ENCODE measurements around the gene SSC5D.
"Not testable (repeated sequence)": the region's sequence is repeated elsewhere in the genome, so short reads cannot be mapped to it uniquely, and the experiment has no call there.

Gene SSC5D

DNA sequence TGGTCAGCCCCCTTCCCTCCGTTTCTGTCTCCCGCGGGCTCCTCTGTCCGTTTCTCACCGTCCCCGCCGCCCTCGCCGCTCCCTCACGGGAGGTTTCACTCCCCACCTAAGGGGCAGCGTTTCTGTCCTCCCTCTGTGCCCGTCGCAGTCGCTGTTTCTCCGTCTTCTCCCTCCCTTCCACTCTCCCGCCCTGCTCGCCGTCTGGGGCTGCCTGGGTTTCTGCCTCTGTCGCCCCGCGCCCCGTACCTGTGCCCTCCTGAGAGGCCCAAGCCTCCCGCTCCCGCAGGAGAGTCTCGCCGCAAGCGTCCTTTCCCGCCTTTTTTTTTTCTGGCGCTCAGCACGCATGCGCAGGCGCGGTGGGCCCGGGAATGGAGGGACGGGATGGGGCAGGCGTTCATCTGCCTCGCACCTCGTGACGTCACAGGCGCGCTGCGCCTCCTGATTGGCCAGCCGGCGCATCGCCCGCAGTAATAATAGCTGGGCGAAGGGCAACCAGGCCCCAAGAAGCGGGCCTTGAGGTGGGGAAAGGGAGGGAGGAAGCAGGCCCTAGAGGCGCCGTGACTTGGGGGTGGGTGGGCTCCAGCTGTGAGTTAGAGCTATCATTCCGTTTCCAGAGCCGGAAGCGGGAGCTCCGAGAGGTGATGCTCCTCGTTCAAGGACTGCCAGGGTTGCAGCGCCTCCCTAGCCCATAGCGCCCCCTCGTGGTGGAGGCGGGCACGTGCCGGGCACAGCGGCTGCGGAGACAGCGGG is 15.4 kb downstream of the SSC5D start:
- peak; percentile 83 to 94 for DNase-seq (ENCODE audit: low read depth in 2 of 2)

DNA sequence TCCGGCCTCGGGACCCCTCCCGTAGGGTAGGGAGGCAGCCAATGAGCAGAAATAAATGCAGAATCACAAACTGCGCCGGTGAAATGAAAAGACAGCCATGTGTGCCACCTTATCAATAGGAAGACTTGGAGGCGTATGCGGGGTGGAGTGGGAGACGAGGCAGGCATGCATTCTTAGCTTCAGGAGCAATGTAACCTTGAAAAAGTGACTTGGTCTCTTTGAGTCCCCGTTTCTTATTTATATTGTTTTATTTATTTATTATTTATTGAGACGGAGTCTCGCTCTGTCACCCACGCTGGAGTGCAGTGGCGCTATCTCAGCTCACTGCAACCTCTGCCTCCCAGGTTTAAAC is 16.0 kb downstream of the SSC5D start:
- no peak for DNase-seq (ENCODE audit: low read depth in 2 of 2)

- DNase-seq (ENCODE audit: low read depth in 2 of 2): no peak
These were observed 16.7 kb downstream of the SSC5D start for GRCh38 chr19:55504981-55505380.

GRCh38 chr19:55508120-55508519 is 19.9 kb downstream of the SSC5D start:
- no peak for DNase-seq (ENCODE audit: low read depth in 2 of 2)

GRCh38 chr19:55516878-55517620 is 28.8 kb downstream of the SSC5D start:
- DNase-seq (ENCODE audit: low read depth in 2 of 2): peak; percentile 83 to 86

GRCh38 chr19:55519451-55520311 is 31.4 kb downstream of the SSC5D start:
- no peak for DNase-seq (ENCODE audit: low read depth in 2 of 2)

DNA sequence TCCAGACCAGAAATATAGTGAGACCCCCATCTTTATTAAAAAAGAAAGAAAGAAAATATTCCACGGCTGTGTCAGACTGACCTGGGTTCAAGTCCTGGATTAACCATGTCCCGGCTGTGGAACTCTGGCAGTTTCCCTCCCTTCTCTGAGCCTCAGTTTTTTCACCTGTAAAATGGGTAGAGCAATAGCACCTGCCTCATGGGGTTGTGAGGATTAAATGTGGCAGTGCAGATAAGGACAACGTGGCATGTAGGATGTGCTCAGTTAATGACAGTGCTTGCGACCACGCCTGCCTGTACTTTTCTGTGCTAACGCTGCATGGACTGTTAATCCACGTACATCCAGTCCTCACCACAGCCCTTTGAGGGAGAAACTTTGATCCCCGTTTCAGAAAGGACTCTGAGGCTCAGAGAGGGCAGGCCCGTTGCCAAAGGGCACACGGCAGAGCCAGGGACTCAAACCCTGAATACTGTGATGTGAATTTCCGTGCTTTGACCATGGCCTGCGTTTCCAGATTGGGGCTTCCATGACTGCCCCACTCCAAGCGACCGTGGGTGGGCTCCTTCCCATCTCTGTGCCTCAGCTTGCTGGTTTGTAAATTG is 32.6 kb downstream of the SSC5D start:
- no peak for DNase-seq (ENCODE audit: low read depth in 2 of 2)

DNA sequence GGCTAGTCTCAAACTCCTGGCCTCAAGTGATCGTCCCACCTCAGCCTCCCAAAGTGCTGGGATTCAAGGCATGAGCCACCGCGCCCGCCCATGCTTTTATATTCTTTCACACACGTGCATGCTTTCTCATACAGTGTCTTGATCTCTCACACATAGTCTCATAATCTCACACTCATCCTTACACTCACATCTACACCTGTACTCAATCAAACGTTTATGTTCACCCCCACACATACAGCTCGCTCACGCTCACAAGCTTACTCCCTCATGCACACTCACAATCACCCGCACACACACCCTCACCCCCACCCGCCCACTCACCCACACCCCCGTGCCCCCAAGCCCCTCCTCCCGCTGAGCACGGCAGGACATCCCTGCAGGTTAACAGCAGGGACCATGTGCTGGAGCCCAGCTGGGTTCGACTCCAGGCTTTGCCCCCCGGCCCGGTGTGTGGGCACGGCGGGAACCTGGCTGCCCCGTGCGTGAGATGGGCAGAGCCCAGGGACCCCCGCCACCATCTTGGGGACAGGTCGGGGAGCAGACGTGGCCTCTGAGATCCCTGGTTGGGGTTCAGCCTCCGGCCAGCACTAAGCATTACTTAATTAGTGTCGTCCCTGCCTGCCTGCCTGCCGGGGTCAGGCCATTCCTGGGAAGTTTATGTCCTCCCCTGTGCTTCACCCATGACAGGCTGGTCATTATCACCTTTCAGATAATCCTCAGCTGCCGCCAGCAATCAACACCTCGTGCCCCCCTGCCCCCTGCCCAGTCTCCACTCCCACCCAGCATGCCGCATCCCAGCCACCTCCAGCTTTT is 37.3 kb downstream of the SSC5D start:
- DNase-seq (ENCODE audit: low read depth in 2 of 2): no peak

GRCh38 chr19:55526216-55527196 is 38.3 kb downstream of the SSC5D start:
- no peak for DNase-seq (ENCODE audit: low read depth in 2 of 2)

- DNase-seq (ENCODE audit: low read depth in 2 of 2): no peak
These were observed 39.2 kb downstream of the SSC5D start for GRCh38 chr19:55527197-55528029.

GRCh38 chr19:55528030-55528803 is 40.0 kb downstream of the SSC5D start:
- no peak for DNase-seq (ENCODE audit: low read depth in 2 of 2)

GRCh38 chr19:55529636-55530234 is 41.5 kb downstream of the SSC5D start:
- no peak for DNase-seq (ENCODE audit: low read depth in 2 of 2)

DNA sequence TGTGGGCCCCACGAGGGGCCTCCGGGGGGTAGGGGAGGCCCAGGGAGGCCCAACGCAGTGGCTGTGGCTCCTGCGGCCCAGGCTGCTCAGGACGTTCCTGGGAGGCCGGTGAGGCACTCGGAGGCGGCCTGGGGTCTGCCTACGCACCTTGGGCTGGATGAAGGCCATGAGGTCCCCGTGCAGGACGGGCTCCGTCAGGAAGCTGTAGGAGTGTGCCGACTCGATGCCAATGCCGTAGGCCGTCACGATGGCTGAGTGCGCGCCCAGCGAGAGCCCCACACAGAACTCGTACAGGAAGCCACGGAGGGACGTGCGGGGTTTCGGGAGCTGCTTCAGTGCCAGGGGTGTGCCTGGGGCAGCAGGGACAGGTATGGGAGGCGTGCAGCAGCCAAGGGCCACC is 42.8 kb downstream of the SSC5D start:
- no peak for DNase-seq (ENCODE audit: low read depth in 2 of 2)

- not testable (repeated sequence) for DNase-seq (ENCODE audit: low read depth in 2 of 2)
These were observed 46.0 kb downstream of the SSC5D start for GRCh38 chr19:55534280-55534679.

DNA sequence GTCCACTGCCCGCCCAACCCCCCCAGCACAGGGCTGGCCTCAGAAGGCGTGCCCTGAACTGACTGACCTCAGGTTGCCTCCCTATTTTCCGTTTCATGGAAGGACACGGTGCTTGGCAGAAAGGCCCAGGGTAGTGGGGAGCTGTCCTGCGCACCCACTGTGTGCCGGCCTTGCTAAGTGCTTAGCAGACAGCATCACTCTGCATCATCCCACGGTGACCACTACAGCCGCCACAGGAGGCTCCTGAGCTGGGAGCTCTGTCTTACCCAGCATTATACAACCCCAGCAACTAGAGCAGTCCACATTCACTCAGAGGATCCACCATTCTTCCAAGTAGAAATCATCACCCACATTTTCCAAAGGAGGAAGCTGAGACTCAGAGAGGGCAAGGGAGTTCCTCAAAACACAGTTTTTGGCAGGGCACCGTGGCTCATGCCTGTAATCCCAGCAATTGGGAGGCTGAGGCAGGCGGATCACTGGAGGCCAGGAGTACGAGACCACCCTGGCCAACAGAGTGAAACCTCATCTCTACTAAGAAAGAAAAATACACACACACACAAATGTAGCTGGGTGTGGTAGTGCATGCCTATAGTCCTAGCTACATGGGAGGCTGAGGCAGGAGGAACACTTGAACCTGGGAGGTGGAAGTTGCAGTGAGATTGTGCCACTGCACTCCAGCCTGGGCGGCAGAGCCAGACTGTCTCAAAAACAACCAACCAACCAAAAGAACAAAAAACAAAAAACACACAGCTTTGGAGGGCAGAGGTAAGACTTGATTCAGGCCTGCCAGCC is 47.1 kb downstream of the SSC5D start:
- no peak for DNase-seq (ENCODE audit: low read depth in 2 of 2)

- DNase-seq (ENCODE audit: low read depth in 2 of 2): no peak
These were observed 47.7 kb downstream of the SSC5D start for GRCh38 chr19:55535965-55536350.

- DNase-seq (ENCODE audit: low read depth in 2 of 2): no peak
These were observed 48.1 kb downstream of the SSC5D start for GRCh38 chr19:55536366-55536765.
